ENCODE data around the gene POLE3.

DNA sequence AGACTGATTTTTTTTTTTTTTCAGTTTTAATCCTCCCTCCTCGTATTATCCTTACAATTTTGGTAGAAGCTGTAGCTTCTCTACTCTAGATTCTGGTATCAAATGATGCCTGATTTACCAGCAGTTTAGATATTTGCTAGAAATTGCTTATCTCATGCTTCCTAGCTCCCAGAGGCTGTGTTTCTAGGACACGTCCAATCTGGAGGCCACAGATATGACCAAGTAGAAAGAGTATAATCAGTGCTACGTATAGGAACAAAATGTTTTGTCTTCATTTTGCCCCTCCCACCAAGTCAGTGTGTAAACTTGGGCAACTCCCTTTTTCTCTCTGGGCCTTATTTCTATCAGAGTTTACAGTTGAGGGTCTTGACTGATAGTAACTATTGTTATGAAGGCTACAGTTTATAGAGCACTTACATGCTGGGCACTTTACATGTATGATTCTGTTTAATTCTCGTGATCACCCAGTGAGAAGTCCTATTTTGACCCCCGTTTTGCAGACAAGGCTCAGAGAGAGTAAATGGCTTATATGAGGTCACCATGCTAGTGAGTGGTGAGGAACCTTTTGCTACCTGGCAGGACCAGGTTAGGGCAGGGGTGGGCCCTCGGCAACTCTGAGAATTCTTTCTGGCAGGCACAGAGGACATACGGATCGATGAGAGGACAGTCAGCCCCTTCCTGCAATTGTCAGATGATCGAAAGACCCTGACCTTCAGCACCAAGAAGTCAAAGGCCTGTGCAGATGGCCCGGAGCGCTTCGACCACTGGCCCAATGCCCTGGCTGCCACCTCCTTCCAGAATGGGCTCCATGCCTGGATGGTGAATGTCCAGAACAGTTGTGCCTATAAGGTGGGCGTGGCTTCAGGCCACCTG lies 41.3 kb downstream of the POLE3 start:
- TF ChIP-seq, protein P1, sequence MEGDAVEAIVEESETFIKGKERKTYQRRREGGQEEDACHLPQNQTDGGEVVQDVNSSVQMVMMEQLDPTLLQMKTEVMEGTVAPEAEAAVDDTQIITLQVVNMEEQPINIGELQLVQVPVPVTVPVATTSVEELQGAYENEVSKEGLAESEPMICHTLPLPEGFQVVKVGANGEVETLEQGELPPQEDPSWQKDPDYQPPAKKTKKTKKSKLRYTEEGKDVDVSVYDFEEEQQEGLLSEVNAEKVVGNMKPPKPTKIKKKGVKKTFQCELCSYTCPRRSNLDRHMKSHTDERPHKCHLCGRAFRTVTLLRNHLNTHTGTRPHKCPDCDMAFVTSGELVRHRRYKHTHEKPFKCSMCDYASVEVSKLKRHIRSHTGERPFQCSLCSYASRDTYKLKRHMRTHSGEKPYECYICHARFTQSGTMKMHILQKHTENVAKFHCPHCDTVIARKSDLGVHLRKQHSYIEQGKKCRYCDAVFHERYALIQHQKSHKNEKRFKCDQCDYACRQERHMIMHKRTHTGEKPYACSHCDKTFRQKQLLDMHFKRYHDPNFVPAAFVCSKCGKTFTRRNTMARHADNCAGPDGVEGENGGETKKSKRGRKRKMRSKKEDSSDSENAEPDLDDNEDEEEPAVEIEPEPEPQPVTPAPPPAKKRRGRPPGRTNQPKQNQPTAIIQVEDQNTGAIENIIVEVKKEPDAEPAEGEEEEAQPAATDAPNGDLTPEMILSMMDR (IDR thresholded peaks at IDR 0.05): no peak
- TF ChIP-seq POLR2A (IDR thresholded peaks at IDR 0.05): no peak
- no peak for TF ChIP-seq POLR2AphosphoS5 (IDR thresholded peaks at IDR 0.05)
